ENCODE measurements around the gene RRAGA.
A peak's percentile ranks its signal among the peaks of the same experiment; 100 is the strongest.
"Not testable (repeated sequence)": the region's sequence is repeated elsewhere in the genome, so short reads cannot be mapped to it uniquely, and the experiment has no call there.

The RRAGA gene, protein sequence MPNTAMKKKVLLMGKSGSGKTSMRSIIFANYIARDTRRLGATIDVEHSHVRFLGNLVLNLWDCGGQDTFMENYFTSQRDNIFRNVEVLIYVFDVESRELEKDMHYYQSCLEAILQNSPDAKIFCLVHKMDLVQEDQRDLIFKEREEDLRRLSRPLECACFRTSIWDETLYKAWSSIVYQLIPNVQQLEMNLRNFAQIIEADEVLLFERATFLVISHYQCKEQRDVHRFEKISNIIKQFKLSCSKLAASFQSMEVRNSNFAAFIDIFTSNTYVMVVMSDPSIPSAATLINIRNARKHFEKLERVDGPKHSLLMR

GRCh38 chr9:19048966-19049916, at the start of gene RRAGA:
Gene RRAGA (plus strand): TSS chr9:19049427. CDS start chr9:19049660, 233 bp downstream.
- peak; percentile 98 for DNase-seq (ENCODE audit: low spot score)

GRCh38 chr9:19000133-19000532, 49.1 kb upstream of the RRAGA start:
- no peak for DNase-seq (ENCODE audit: low spot score)

GRCh38 chr9:19009391-19009965, 39.7 kb upstream of the RRAGA start:
- DNase-seq (ENCODE audit: low spot score), result no peak

- peak; percentile 28 for DNase-seq (ENCODE audit: low spot score)
Measured at GRCh38 chr9:19018201-19018600, 31.0 kb upstream of the RRAGA start.

GRCh38 chr9:19020886-19021455, 28.3 kb upstream of the RRAGA start:
- DNase-seq (ENCODE audit: low spot score), result no peak

DNA sequence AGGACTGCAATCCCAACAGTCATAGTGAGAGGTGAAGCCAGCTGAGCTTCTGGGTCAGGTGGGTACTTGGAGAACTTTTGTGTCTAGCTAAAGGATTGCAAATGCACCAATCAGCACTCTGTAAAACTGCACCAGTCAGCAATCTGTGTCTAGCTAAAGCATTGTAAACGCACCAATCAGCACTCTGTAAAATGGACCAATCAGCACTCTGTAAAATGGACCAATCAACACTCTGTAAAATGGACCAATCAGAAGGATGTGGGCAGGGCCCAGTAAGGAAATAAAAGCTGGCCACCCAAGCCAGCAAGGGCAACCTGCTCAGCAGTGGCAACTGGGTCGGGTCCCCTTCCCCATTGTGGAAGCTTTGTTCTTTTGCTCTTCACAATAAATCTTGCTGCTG, 27.6 kb upstream of the RRAGA start:
- DNase-seq (ENCODE audit: low spot score), result not testable (repeated sequence)

- no peak for DNase-seq (ENCODE audit: low spot score)
Measured at GRCh38 chr9:19022206-19022605, 27.0 kb upstream of the RRAGA start.

DNA sequence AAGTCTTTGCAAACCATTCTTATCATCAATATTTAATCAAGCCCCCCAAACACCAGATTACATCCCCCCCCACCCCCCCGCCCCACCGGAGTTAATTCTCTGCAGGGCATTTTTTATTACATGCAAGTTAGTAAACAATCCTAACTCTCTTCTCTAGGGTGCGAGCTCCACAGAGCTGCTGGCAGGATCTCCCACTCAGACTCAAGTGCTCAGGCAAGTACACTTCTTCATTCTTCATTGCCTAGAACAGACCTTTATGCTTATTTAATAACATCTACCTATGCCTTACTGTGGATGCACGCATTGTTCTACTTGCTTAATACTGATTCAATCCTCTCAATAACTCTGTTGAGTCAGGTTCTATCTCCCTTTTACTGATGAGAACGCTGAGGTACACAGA, 26.1 kb upstream of the RRAGA start:
- no peak for DNase-seq (ENCODE audit: low spot score)

DNA sequence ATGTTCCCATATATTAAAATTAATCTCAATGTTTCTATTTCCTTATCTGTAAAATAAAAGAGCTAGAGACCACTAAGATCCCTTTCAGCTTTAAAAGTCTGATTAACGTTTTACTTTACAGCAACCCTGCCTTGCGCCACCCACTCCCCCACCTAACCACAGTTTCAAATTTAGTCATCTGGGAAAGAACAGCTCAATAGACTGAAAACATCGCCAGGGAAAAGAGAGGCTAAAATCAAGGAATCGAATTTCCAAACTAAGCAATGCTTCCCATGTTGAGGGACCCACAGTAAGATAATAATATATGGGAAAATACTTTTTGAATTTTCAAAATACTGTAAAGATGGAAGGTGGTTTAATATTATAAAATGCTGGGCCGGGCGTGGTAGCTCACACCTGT, 22.9 kb upstream of the RRAGA start:
- DNase-seq (ENCODE audit: low spot score), result no peak

- no peak for DNase-seq (ENCODE audit: low spot score)
Measured at GRCh38 chr9:19027825-19028224, 21.4 kb upstream of the RRAGA start.

- DNase-seq (ENCODE audit: low spot score), result peak; percentile 87
Measured at GRCh38 chr9:19028835-19029451, 20.3 kb upstream of the RRAGA start.

- peak; percentile 21 for DNase-seq (ENCODE audit: low spot score)
Measured at GRCh38 chr9:19030899-19031298, 18.3 kb upstream of the RRAGA start.

DNA sequence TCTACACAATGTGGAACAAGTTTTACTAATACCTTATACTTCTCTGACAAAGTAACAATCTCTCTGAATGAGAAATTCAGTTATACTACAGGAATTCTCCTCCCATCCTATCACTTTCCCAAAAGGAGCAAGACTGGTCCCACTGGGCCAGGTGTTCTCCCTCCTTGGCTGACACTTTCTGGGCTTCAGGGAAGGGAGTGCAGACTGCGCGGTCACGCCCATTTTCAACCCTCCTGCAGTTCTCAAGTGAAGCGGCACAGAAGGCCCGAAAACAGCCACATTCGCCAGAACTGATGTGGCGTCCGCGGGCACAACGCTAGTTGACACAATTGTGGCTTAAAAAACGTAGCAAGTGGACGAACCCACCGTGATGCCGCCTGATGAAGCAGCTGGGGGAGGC, 16.8 kb upstream of the RRAGA start:
- DNase-seq (ENCODE audit: low spot score), result no peak

- no peak for DNase-seq (ENCODE audit: low spot score)
Measured at GRCh38 chr9:19033015-19033414, 16.2 kb upstream of the RRAGA start, which contains the start of gene SAXO1. Gene SAXO1 (minus strand): TSS chr9:19033209. CDS start chr9:19032908, 301 bp downstream.

DNA sequence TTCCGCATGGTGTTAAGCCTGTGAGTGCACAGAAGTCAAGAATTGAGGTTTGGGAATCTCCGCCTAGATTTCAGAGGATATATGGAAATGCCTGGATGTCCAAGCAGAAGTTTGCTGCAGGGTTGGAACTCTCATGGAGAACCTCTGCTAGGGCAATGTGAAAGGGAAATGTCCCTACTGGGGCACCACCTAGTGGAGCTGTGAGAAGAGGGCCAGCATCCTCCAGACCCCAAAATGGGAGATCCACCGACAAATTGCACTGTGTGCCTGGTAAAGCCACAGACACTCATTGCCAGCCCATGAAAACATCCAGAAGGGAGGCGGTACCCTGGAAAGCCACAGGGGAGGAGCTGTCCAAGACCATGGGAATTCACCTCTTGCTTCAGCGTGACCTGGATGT, 12.6 kb upstream of the RRAGA start:
- no peak for DNase-seq (ENCODE audit: low spot score)

GRCh38 chr9:19049917-19050636, 850 bp downstream of the RRAGA start:
- peak; percentile 49 for DNase-seq (ENCODE audit: low spot score)

GRCh38 chr9:19050637-19051591, 1.7 kb downstream of the RRAGA start:
- DNase-seq (ENCODE audit: low spot score), result no peak

- DNase-seq (ENCODE audit: low spot score), result no peak
Measured at GRCh38 chr9:19057033-19057432, 7.8 kb downstream of the RRAGA start.

- no peak for DNase-seq (ENCODE audit: low spot score)
Measured at GRCh38 chr9:19074229-19074628, 25.0 kb downstream of the RRAGA start.

DNA sequence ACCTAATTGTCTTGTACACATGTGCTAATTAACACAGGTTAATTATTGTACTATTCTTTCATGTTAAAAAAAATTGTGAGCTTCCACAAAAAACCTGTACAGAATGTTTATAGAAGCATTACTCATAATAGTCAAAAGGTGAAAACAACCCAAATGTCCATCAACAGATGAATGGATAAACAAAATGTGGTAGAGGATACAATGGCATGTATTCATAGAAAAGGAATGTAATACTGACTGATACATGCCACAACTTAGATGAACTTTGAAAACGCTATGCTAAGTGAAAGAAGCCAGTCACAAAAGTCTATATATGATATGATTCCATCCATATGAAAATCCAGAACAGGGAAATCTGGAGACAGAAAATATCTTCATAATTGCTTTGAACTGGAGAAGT, 25.6 kb downstream of the RRAGA start:
- no peak for DNase-seq (ENCODE audit: low spot score)

Data from GM03348 (cell line).